ENCODE results near the gene MSI1. TPM values are rescaled to one million over a fixed set of nuclear protein-coding genes. Genes with fewer than 3 reads are reported as not detected.

Gene MSI1
- total RNA-seq, 1 donor: not detected

DNA sequence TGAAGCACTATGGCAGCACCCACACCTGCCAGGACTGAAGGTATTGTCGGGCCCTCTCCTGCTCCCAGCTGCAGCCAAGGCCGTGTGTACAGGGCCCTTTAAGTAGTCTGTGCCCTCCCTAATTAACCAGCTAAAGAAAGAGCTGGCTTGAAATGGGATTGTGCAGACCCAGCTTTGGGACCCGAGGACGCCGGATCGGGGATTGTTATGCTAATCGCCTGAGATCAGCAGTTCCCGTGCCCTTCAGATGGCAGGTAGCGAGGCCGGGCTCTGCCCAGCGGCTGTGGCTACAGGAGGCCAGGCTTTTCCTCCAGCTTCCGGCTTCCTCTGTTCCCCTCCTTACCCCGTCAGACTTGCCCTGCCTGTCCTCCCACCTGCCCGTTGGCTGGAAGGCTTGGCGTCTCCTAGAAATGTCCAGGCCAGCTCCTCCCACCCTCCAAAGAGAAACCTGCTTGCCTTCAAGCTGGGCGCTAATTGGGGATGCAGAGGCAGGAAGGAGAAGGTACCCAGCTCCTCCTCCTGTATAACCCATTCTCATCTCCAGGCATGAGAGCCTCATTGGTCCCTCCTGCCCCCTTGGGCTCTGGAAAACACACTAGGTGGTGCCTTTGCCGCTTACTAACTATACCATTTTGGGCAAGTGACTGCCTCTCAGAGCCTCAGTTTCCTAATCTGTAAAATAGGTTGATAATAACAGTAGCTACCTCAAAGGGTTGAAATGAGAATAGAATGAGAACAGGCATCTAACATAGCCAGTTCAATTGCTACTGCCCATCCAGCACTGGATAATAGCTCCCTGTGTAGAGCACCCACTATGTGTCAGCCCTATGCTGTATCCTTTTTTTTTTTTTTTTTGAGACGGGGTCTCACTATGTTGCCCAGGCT, 25.8 kb upstream of the MSI1 start:
- H3K27me3 ChIP-seq (ENCODE audit: insufficient read depth, low read length): peaks cover 3% of the 10 kb centered on the region
- H3K4me3 ChIP-seq (ENCODE audit: low read length): no peak overlapping the region
- no peaks in the 10 kb centered on the region for H3K9me3 ChIP-seq (ENCODE audit: low read depth, low read length)
- no peaks in the 10 kb centered on the region for H3K4me1 ChIP-seq (ENCODE audit: insufficient read depth, low read length)

GRCh38 chr12:120390540-120391120, 21.7 kb upstream of the MSI1 start:
- no peak overlapping the region for H3K4me3 ChIP-seq (ENCODE audit: low read length)
- no peaks in the 10 kb centered on the region for H3K9me3 ChIP-seq (ENCODE audit: low read depth, low read length)
- H3K27me3 ChIP-seq (ENCODE audit: insufficient read depth, low read length): peaks cover 20% of the 10 kb centered on the region
- peaks cover 4% of the 10 kb centered on the region for H3K4me1 ChIP-seq (ENCODE audit: insufficient read depth, low read length)

GRCh38 chr12:120388691-120389481, 19.9 kb upstream of the MSI1 start:
- H3K27me3 ChIP-seq (ENCODE audit: insufficient read depth, low read length): peaks cover 17% of the 10 kb centered on the region
- H3K4me3 ChIP-seq (ENCODE audit: low read length): no peak overlapping the region
- peaks cover 4% of the 10 kb centered on the region for H3K4me1 ChIP-seq (ENCODE audit: insufficient read depth, low read length)
- H3K9me3 ChIP-seq (ENCODE audit: low read depth, low read length): no peaks in the 10 kb centered on the region

DNA sequence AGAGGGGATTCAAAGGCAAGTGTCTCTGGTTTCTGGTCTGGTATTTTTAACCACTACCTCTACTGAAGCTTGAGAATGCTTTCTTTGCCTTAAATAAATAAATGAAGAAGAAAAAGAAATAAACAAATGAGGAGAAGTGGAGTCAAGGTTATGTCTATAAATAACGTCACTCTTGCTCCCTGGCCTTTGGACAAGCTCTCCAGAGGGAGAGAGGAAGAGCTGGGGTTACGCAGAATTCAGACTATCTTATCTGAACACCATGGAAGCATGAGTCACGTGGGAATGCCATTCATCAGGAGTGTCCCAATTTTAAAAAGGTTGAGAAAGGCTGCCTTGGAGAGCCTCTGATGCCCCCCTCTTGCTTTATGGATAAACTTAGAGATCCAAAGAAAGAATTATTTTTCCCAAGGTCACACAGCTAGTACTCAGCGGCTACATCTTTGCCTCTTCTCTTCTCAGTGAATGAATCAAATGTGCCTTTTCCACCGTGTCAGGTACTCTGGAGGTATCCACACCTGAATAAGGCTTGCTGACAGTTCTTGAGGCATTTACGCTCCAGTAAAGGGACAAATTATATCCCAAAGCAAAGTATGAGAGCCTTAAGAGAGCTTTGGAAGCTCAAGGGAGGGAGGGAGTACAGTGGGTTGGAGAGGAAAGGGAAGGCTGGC, 12.9 kb upstream of the MSI1 start:
- Histone ChIP-seq H3K27me3 (ENCODE audit: insufficient read depth, low read length) (peaks cover 3% of the 10 kb centered on the region), H3K9me3 (ENCODE audit: low read depth, low read length) (no peaks in the 10 kb centered on the region), H3K4me3 (ENCODE audit: low read length) (no peak overlapping the region), H3K4me1 (ENCODE audit: insufficient read depth, low read length) (no peaks in the 10 kb centered on the region)

DNA sequence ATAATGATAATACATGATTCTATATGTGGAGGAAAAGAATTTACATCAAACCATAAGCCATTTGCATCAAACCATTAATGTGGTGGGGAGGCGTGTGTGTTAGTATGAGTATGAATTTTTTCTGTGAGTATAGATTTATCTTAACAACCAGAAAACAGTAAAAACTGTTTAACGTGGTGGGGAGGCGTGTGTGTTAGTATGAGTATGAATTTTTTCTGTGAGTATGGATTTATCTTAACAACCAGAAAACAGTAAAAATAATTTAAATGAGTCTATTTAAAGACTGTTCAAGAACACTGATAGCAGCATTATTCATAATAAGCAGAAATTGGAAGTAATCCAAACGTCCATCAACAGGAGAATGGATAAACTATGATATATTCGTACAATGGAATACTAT, 9.1 kb upstream of the MSI1 start:
- no peak overlapping the region for H3K4me3 ChIP-seq (ENCODE audit: low read length)
- no peaks in the 10 kb centered on the region for H3K4me1 ChIP-seq (ENCODE audit: insufficient read depth, low read length)
- no peaks in the 10 kb centered on the region for H3K9me3 ChIP-seq (ENCODE audit: low read depth, low read length)
- peaks cover 10% of the 10 kb centered on the region for H3K27me3 ChIP-seq (ENCODE audit: insufficient read depth, low read length)

- H3K9me3 ChIP-seq (ENCODE audit: low read depth, low read length): no peaks in the 10 kb centered on the region
- no peak overlapping the region for H3K4me3 ChIP-seq (ENCODE audit: low read length)
- peaks cover 12% of the 10 kb centered on the region for H3K27me3 ChIP-seq (ENCODE audit: insufficient read depth, low read length)
- H3K4me1 ChIP-seq (ENCODE audit: insufficient read depth, low read length): no peaks in the 10 kb centered on the region
These were observed 8.6 kb upstream of the MSI1 start for GRCh38 chr12:120377611-120378010.

- no peaks in the 10 kb centered on the region for H3K9me3 ChIP-seq (ENCODE audit: low read depth, low read length)
- H3K4me1 ChIP-seq (ENCODE audit: insufficient read depth, low read length): no peaks in the 10 kb centered on the region
- H3K4me3 ChIP-seq (ENCODE audit: low read length): no peak overlapping the region
- peaks cover 15% of the 10 kb centered on the region for H3K27me3 ChIP-seq (ENCODE audit: insufficient read depth, low read length)
These were observed 8.1 kb upstream of the MSI1 start for GRCh38 chr12:120376934-120377572.

- Histone ChIP-seq H3K9me3 (ENCODE audit: low read depth, low read length) (no peaks in the 10 kb centered on the region), H3K4me3 (ENCODE audit: low read length) (no peak overlapping the region), H3K4me1 (ENCODE audit: insufficient read depth, low read length) (no peaks in the 10 kb centered on the region), H3K27me3 (ENCODE audit: insufficient read depth, low read length) (peaks cover 21% of the 10 kb centered on the region)
These were observed 7.5 kb upstream of the MSI1 start for GRCh38 chr12:120376416-120376815.

- Histone ChIP-seq H3K27me3 (ENCODE audit: insufficient read depth, low read length) (peaks cover 25% of the 10 kb centered on the region), H3K9me3 (ENCODE audit: low read depth, low read length) (no peaks in the 10 kb centered on the region), H3K4me3 (ENCODE audit: low read length) (no peak overlapping the region), H3K4me1 (ENCODE audit: insufficient read depth, low read length) (no peaks in the 10 kb centered on the region)
These were observed 7.0 kb upstream of the MSI1 start for GRCh38 chr12:120376009-120376408.

DNA sequence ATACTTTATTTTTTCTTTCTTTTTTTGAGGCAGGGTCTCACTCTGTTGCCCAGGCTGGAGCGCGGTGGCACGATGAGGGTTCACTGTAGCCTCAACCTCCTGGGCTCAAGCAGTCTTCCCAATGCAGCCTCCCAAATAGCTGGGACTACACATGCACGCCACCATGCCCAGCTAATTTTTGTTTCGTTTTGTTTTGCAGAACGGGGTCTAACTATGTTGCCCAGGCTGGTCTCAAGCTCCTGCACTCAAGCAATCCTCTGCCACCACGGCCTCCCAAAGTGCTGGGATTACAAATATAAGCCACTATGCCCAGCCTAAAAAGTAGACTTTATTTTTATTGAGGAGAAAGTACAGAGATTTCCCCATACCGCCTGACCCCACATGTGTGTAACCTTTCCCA, 4.7 kb upstream of the MSI1 start:
- Histone ChIP-seq H3K4me1 (ENCODE audit: insufficient read depth, low read length) (no peaks in the 10 kb centered on the region), H3K27me3 (ENCODE audit: insufficient read depth, low read length) (peaks cover 41% of the 10 kb centered on the region), H3K9me3 (ENCODE audit: low read depth, low read length) (no peaks in the 10 kb centered on the region)

DNA sequence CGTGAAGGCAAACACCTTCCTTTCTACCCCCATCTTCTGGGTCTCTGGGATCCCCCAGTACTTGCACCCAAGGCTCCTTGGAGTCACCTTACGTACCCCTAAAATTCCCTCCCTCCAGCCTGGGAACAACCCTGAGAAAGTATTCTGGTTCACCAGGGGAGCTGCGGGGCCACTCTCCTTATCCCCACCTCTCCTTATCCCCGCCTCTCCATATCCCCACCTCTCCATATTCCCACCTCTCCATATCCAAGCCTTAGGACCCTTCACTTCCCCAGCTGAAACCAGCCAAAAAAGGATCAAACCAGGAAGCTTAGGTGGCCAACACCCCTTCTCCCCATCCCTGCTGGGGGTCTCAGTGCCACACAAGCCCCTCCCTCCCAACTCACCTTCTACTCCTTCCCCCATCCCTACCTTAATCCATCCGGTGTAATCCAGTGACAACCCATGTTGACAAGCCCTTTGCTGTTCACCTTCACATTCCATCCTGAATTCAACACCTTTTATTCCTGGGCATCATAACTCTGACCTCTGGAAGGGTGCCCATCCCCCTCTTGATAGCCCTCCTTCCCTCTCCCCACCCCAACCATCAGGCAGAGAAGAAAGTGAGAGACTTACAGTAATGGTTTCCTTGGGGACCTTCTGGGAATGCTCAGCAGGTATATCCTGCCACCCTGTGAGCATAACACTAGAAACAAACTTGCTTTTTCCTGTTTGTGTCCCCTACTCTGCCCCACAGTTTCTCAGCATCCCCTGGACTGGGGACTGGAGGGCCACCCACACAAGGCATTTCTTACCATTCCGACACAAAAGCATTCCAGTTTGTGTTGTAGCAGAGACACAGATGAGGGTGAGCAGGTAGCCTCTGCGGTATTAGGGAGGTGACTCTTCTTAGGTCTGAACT, 1.6 kb upstream of the MSI1 start:
- Histone ChIP-seq H3K4me1 (ENCODE audit: insufficient read depth, low read length) (no peaks in the 10 kb centered on the region), H3K4me3 (ENCODE audit: low read length) (no peak overlapping the region), H3K9me3 (ENCODE audit: low read depth, low read length) (no peaks in the 10 kb centered on the region), H3K27me3 (ENCODE audit: insufficient read depth, low read length) (peaks cover 56% of the 10 kb centered on the region)

More for the DNA sequence above, 4.7 kb upstream of the MSI1 start:
- H3K4me3 ChIP-seq (ENCODE audit: low read length): no peak overlapping the region

- H3K4me3 ChIP-seq (ENCODE audit: low read length): no peak overlapping the region
- no peaks in the 10 kb centered on the region for H3K9me3 ChIP-seq (ENCODE audit: low read depth, low read length)
- H3K27me3 ChIP-seq (ENCODE audit: insufficient read depth, low read length): peaks cover 53% of the 10 kb centered on the region
- no peaks in the 10 kb centered on the region for H3K4me1 ChIP-seq (ENCODE audit: insufficient read depth, low read length)
These were observed 809 bp upstream of the MSI1 start for GRCh38 chr12:120369603-120370342.

Data from mononuclear cell (primary cell).